Thyroid gland (tissue), 4 donors: ENCODE data around the gene GUCY2C. TPM values are rescaled to one million over a fixed set of nuclear protein-coding genes. Genes with fewer than 3 reads are reported as not detected.

Source experiments
- DNase-seq, 2 donors: peaks; one replicate each; pipeline ENCODE4 v3.0.0-alpha.2; 2019
- H3K27ac ChIP-seq, 3 donors: fragments of 200-600 bp; sonication (generic); 1 replicate in 2 of 3; 2 replicates in 1 of 3; pipeline ENCODE4 v1.5.1; 2016 to 2019; ENCODE audit warnings: mild to moderate bottlenecking in 1 of 3, moderate library complexity in 1 of 3
- H3K27me3 ChIP-seq: fragments of 200-600 bp; sonication (generic); one replicate; pipeline ENCODE4 v1.5.1; 2019
- H3K36me3 ChIP-seq, 2 donors: fragments of 200-600 bp; sonication (generic); one replicate each; pipeline ENCODE4 v1.5.1; 2016 to 2019
- H3K4me1 ChIP-seq, 2 donors: fragments of 200-600 bp; sonication (generic); one replicate each; pipeline ENCODE4 v1.5.1; 2017 to 2019
- H3K4me3 ChIP-seq, 3 donors: fragments of 200-600 bp; sonication (generic); replicated peaks in 1 of 3; 1 replicate in 2 of 3; 2 replicates in 1 of 3; pipeline ENCODE4 v1.5.1; 2016; ENCODE audit warnings: mild to moderate bottlenecking in 1 of 3
- H3K9me3 ChIP-seq: fragments of 200-600 bp; sonication (generic); one replicate; pipeline ENCODE4 v1.5.1; 2017
- POLR2A ChIP-seq, 2 donors: fragments of 450-650 bp; IDR thresholded peaks; one replicate each; pipeline ENCODE4 v1.6.1; 2017; ENCODE audit warnings: antibody characterized with exemption in 2 of 2, mild to moderate bottlenecking in 2 of 2, moderate library complexity in 1 of 2
- WGBS, 2 donors: methylation state at CpG; one replicate each; pipeline ENCODE4 v1.1.5; 2017; 5-methylcytosine and 5-hydroxymethylcytosine counted together
- intact Hi-C: fragments of 100-400 bp; cut with DNase I; formaldehyde crosslinking; loops from one replicate; pipeline ENCODE4 v1.15.1; 2023
- total RNA-seq, 4 donors: library from RNA; depleted of rRNA; stranded (reverse); fragments of >200 nt; gene quantifications; one replicate each; pipeline ENCODE4 v1.2.3, GENCODE V29; 2016
- TF ChIP-seq, protein P1 (sequence below), 6 experiments: fragments of 200-600 bp in 3 of 6; fragments of 450-650 bp in 3 of 6; sonication (generic) in 3 of 6; IDR thresholded peaks; one replicate each; pipeline ENCODE4 v1.5.1; 2016 to 2019; ENCODE audit warnings: antibody characterized with exemption in 6 of 6, mild to moderate bottlenecking in 2 of 6, inconsistent platforms in 1 of 6, moderate library complexity in 1 of 6

GUCY2C gene
- total RNA-seq, 4 donors from 2014 or later: not detected

DNA sequence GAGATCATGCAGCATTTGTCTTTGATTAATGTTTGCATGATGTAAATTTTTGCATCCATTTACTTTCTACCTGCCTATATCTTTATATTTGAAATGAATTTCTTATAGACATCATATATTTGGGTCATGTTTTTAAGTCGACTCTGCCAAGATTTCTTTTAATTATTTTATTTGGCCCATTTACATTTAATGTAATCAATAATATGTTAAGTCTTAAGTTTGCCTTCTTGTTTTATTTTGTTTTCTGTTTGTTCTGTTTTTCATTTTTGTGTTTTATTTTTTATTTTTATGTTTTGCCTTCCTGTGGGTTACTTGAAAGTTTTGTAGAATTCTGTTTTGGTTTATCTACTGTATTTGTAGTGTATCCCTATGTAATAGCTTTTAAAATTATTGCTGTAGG, 33.2 kb upstream of the GUCY2C start:
- H3K27ac ChIP-seq: no peak overlapping the region
- no peak overlapping the region for H3K4me3 ChIP-seq
- 92 to 97% methylated on average over 1 of the region's 1 CpG for WGBS, 2 donors
- no peaks in the 10 kb centered on the region for H3K27me3 ChIP-seq
- no peaks in the 10 kb centered on the region for H3K9me3 ChIP-seq
- DNase-seq: no peak
- no peak for TF ChIP-seq POLR2A (IDR thresholded peaks at IDR 0.05)
- TF ChIP-seq, protein P1, sequence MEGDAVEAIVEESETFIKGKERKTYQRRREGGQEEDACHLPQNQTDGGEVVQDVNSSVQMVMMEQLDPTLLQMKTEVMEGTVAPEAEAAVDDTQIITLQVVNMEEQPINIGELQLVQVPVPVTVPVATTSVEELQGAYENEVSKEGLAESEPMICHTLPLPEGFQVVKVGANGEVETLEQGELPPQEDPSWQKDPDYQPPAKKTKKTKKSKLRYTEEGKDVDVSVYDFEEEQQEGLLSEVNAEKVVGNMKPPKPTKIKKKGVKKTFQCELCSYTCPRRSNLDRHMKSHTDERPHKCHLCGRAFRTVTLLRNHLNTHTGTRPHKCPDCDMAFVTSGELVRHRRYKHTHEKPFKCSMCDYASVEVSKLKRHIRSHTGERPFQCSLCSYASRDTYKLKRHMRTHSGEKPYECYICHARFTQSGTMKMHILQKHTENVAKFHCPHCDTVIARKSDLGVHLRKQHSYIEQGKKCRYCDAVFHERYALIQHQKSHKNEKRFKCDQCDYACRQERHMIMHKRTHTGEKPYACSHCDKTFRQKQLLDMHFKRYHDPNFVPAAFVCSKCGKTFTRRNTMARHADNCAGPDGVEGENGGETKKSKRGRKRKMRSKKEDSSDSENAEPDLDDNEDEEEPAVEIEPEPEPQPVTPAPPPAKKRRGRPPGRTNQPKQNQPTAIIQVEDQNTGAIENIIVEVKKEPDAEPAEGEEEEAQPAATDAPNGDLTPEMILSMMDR (IDR thresholded peaks at IDR 0.05): no peak
- H3K4me1 ChIP-seq: no peaks in the 10 kb centered on the region
- H3K36me3 ChIP-seq: no peaks in the 10 kb centered on the region
- intact Hi-C loops: no loop called here

DNA sequence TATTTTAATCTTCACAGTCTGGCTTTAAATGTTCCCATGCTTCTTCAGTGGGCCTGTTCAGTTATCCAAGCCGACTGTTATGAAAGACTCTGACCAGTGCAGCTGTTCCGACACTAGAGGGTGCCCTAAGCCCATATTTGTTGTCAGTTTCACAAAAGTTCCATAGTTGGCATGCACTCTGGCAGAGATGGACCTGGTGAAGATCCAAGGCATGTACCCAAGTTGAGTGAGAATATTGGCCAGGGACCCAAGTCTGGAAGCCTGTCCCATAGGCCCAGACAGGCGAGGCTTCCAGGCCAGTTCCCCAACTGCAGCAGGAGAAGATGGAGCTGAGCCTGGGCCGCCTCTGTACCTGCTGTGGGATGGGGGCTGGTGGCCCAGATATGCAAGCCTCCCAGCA, 27.4 kb upstream of the GUCY2C start:
- H3K36me3 ChIP-seq: no peaks in the 10 kb centered on the region
- TF ChIP-seq, protein P1 (IDR thresholded peaks at IDR 0.05): peak in 4 of 6 experiments; percentile 48 to 62 (median 52)
- no peak for TF ChIP-seq POLR2A (IDR thresholded peaks at IDR 0.05)
- 60 to 62% methylated on average over 4 of the region's 4 CpGs for WGBS, 2 donors
- no peaks in the 10 kb centered on the region for H3K4me1 ChIP-seq
- H3K27me3 ChIP-seq: no peaks in the 10 kb centered on the region
- intact Hi-C loops: no loop called here
- H3K27ac ChIP-seq: no peak overlapping the region
- DNase-seq: peak; percentile 35 to 47
- no peak overlapping the region for H3K4me3 ChIP-seq
- no peaks in the 10 kb centered on the region for H3K9me3 ChIP-seq

DNA sequence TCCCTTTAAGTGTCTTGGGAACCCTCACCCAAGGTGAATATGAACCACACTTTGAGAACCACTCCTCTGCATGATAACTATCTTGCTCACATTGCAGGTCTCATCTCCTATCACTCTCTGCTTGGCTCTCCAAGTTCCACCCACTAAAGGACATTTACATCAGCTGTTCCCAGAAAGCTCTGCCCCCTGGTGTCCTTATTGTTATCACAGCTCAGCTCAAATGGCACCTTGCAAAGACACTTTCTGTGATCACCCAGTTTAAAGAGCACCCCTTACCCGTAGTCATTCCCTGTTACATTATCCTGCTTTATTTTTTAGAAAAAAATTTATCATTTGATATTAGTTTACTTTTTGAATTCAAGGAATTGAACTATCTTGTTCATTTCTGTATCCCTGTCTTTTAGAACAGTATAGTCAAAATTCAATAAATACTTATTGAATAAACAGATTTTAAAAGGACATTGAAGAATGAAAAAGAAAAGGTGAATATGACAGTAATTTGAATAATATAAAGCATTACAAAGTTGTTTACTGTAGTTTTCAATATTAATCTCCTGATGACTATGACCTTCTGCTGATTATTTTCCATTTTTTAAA, 20.5 kb upstream of the GUCY2C start:
- H3K4me1 ChIP-seq: no peaks in the 10 kb centered on the region
- intact Hi-C loops: no loop called here
- no peaks in the 10 kb centered on the region for H3K27me3 ChIP-seq
- H3K4me3 ChIP-seq: no peak overlapping the region
- WGBS, 2 donors: 50 to 67% methylated on average over 1 of the region's 1 CpG
- H3K36me3 ChIP-seq: no peaks in the 10 kb centered on the region
- peak; percentile 12 to 14 for DNase-seq
- TF ChIP-seq, protein P1 (IDR thresholded peaks at IDR 0.05): peak in 3 of 6 experiments; percentile 28 to 33 (median 32)
- TF ChIP-seq POLR2A (IDR thresholded peaks at IDR 0.05): no peak
- no peaks in the 10 kb centered on the region for H3K9me3 ChIP-seq
- no peak overlapping the region for H3K27ac ChIP-seq

DNA sequence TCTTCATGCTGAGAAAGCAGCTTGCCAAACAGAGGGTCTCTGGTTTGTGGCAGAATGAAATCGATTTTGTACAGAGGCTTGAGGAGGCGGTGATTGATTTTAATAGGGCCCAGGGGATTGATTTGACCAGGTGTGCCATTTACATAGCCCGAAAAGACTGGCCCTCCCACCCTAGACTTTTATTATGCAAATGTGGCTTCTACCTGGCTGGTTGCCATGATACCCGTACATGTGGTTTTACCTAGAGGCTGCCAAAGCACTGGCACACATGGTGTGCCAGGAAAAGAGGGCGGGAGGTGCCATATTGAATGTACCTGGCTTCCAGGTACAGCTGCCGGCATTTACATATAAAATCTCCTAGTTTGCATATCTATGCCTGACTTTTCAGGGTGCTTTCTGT, 18.0 kb upstream of the GUCY2C start:
- Histone ChIP-seq H3K27me3 (no peaks in the 10 kb centered on the region), H3K9me3 (no peaks in the 10 kb centered on the region), H3K27ac (no peak overlapping the region), H3K4me1 (no peaks in the 10 kb centered on the region), H3K36me3 (no peaks in the 10 kb centered on the region), H3K4me3 (no peak overlapping the region)
- intact Hi-C loops: no loop called here
- no peak for TF ChIP-seq POLR2A (IDR thresholded peaks at IDR 0.05)
- TF ChIP-seq, protein P1 (IDR thresholded peaks at IDR 0.05): no peak
- 77 to 79% methylated on average over 6 of the region's 6 CpGs for WGBS, 2 donors
- DNase-seq: no peak

DNA sequence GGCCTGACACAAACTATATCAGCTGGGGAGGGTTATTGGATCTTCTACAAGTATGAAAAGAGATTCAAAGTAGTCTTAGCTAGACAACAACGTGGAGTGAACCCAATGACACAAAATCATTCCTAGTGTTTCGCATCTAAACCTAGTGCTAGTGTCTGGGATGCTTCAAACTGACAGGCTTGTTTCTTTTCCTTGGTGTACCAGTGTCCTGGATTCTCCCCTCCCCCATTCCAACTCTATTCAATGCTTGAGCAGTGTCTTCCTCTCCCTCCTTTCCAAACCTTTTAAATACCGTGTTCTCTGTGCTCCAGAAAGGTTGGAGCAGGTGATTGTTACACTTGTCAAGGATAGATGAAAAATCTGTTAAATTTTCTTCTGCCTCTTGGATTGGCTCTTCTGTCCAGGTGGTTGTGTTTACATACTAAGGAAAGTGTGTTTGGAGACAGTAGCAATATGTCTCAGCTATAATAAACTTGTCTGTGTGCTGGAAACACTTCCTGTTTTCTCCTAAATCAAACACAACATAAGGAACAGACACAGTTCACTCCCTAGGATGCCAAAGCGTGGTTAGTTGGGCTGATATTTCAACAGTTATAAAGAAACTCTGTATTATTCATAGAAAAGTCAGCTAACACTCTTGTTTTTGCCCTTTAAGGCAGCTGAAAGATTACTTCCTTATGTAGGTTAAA, 14.4 kb upstream of the GUCY2C start:
- H3K27ac ChIP-seq: no peak overlapping the region
- H3K36me3 ChIP-seq: no peaks in the 10 kb centered on the region
- H3K27me3 ChIP-seq: no peaks in the 10 kb centered on the region
- WGBS, 2 donors: 61 to 66% methylated on average over 4 of the region's 4 CpGs
- no peak overlapping the region for H3K4me3 ChIP-seq
- TF ChIP-seq POLR2A (IDR thresholded peaks at IDR 0.05): no peak
- TF ChIP-seq, protein P1 (IDR thresholded peaks at IDR 0.05): no peak
- no peak for DNase-seq
- H3K9me3 ChIP-seq: no peaks in the 10 kb centered on the region
- H3K4me1 ChIP-seq: no peaks in the 10 kb centered on the region
- intact Hi-C loops: no loop called here
